Stimulated activated CD8-positive, alpha-beta memory T cell treated with anti-CD3 and anti-CD28 coated beads, Interleukin-15, amount 100 ng/mL, for 1 hour (primary cell): ENCODE data around the gene PLEKHM1.
"Not testable (repeated sequence)": the region's sequence is repeated elsewhere in the genome, so short reads cannot be mapped to it uniquely, and the experiment has no call there.

Experiments used
- DNase-seq: peaks from one replicate; pipeline ENCODE4 v3.0.0-alpha.2; 2020; ENCODE audit warnings: low read depth

PLEKHM1 gene

GRCh38 chr17:45490615-45491433, at the start of gene PLEKHM1:
TSS of gene PLEKHM1 (minus strand) at chr17:45490721. CDS start at chr17:45482484, 8,237 bp downstream.
- DNase-seq = peak; percentile 54

DNA sequence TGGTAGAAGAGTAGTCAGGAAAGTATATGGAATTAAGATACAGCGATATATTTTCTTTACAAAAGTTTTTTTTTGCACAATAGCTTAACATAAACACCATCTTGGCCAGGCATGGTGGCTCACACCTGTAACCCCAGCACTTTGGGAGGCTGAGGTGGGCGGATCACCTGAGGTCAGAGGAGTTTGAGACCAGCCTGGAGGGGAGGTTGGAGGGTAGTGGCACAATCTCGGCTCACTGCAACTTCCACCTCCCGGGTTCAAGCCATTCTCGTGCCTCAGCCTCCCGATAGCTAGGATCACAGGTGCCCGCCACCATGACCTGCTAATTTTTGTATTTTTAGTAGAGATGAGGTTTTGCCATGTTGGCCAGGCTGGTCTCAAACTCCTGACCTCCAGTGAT, 47.6 kb upstream of the PLEKHM1 start:
- not testable (repeated sequence) for DNase-seq

DNA sequence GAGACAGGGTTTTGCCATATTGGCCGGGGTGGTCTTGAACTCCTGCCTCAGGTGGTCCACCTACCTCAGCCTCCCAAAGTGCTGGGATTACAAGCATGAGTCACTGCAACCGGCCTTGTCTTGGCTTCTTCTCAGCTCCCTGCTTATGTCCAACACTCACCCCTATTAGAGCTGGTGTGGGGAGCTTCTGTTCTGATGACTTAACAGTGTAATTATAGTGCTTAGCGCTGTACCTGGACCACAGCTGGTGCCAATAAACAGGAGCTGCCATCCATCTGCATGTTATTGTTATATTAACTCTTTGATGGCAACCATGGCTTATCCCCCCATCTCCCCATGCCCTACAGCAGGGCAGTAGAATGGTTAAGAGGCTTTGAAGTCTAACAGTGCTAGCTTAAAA, 15.6 kb upstream of the PLEKHM1 start:
- not testable (repeated sequence) for DNase-seq

DNA sequence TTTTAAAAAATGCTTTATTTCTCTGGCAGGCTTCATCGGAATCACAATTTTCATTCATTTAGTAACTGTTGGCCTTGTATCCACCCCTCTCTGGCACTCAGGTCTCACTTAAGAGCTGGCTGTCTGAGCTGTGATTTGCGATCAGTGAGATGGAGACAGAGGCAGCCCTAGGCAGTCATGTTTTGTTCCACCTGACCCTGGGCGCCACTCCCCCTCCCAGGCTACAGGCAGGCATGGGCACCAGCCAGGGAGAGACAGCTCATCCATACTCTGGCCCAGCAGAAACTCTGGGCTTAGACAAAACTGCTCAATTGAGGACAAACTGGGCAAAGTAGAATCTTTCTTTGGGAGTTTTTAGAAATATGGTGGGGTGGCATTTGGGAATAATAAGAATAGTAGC, 14.7 kb upstream of the PLEKHM1 start:
- DNase-seq = not testable (repeated sequence)

- not testable (repeated sequence) for DNase-seq
Measured at GRCh38 chr17:45501092-45501707, 10.7 kb upstream of the PLEKHM1 start.

DNA sequence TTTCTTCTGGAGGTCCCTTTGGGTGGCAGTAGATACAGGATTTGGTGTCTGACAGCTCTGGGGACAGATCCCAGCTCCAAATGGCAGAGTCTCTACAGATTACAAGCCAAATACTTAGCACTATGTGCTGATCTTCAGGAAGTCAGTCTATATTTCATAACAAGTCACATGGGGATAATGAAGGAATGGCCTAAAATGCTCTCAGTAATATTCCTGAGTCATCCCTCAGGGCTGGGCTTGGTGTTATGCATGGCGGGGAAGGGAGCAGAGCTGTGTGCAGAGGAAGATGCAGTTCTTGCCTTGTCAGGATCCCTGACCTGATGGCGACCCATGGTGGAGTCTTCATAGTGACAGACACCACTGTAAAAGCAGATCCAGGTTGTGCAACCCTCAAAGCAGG, 10.0 kb upstream of the PLEKHM1 start:
- DNase-seq = not testable (repeated sequence)

DNA sequence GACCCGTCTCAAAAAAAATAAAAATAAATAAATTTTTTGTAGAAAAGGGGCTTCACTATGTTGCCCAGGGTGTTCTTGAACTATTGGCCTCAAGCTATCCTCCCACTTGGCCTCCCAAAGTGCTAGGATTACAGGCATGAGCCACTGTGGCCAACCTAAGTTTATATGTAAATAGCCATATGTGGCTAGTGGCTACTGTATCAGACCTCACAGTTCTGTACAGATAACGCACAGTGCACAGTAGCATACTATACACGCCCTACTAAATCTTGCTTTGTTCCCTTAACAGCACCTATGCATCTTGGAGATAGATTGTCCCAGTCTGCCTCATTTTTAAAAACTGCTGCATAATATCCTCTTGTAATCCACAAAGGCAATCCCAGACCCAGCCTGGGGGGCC, 8.7 kb upstream of the PLEKHM1 start:
- DNase-seq = not testable (repeated sequence)

DNA sequence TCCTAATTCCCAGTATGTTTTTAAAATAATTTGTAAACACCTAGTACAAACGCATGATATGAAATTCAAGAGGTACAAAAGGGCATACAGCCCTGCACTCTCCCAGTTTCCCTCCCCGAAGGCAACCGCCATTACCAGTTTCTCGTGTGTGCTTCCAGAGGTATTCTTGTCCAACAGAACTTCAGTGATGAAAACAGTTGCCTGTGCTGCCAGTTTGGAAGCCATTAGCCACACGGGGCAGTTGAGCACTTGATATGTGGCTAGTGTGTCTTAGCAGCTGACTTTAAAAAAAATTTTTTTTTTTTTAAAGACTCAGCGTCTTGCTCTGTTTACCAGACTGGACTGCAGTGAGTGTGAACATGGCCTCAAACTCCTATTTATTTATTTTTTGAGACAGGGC, 7.9 kb upstream of the PLEKHM1 start:
- DNase-seq = not testable (repeated sequence)

- not testable (repeated sequence) for DNase-seq
Measured at GRCh38 chr17:45497449-45497848, 6.9 kb upstream of the PLEKHM1 start.

- DNase-seq = not testable (repeated sequence)
Measured at GRCh38 chr17:45496507-45496906, 6.0 kb upstream of the PLEKHM1 start.

DNA sequence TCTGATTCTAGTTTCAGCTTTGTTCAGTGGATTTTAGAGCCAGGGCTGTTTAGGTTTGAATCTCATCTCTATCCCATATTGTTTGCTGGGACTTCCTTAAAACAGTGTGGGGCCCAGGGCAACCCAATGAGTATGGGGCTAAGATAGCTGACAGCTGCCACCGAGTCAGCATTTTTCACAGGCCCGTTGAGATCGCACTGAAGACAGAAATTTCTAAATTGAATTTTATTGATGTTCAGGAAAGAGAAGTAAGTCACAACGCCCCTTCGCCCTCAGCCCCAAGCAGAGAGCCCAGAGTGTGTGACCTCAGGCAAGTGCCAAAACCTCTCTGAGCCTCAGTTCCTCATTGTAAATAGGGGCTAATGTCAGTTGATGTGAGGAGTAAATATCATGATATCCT, 4.0 kb upstream of the PLEKHM1 start:
- DNase-seq = not testable (repeated sequence)

DNA sequence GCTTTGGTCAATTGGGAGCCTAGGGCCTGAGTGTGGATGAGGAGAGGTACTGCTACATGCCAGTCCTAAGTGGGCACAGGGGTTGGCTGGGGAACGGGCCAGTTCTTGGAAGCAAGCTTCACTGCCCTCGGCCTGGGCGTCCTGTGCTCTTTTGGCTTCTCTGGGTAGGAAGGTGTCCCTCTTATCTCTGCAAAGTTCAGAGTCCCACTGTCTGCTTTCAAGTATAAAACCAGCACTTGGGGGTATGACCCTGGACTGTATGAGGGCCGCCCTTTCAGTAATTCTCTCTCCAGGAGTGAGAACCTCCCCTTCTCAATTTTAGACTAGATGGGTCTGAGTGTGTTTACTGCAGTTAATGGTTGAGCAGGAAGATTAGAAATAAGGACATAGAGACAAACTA, 1.6 kb upstream of the PLEKHM1 start:
- not testable (repeated sequence) for DNase-seq

DNA sequence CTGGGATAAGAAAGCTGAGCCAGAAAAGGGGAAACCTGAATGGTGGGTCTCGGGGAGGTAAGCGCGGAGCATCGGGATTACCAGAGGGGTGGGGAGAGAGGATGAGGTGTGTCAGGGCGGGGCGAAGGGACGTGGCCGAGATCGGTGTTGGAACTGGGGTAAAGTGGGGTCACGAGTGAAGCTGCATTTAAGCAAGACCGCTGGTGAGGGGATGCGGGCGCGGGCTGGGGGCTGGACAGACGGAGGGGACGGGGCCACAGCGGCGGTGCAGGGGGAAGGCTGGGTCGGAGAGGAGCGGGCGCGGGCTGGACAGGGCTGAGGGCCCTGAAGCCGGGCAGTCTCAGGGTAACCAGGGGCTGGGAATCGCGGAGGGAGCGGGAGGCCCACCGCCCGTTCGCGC, 323 bp downstream of the PLEKHM1 start:
- DNase-seq = not testable (repeated sequence)

- not testable (repeated sequence) for DNase-seq
Measured at GRCh38 chr17:45487704-45488103, 2.8 kb downstream of the PLEKHM1 start.

- not testable (repeated sequence) for DNase-seq
Measured at GRCh38 chr17:45483591-45484216, 6.8 kb downstream of the PLEKHM1 start.

DNA sequence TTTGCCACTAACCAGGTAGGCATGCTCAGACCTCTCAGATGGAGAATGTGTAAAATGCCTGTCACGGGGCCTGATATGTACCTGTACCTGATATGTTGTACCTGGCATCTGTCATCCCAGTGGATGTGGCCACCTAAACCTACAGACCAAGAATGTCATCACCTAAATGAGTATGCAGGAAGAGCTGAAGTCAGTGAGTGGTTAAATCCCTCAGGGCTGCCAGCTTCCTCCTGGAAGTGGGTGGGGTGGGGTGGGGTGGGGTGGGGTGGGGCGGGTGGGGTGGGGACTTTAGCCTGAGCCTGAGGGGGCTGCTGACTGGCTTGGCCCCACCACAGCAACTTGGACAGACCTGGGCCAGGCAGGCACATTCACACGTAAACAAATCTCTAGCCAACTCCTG, 7.3 kb downstream of the PLEKHM1 start:
- DNase-seq = not testable (repeated sequence)

DNA sequence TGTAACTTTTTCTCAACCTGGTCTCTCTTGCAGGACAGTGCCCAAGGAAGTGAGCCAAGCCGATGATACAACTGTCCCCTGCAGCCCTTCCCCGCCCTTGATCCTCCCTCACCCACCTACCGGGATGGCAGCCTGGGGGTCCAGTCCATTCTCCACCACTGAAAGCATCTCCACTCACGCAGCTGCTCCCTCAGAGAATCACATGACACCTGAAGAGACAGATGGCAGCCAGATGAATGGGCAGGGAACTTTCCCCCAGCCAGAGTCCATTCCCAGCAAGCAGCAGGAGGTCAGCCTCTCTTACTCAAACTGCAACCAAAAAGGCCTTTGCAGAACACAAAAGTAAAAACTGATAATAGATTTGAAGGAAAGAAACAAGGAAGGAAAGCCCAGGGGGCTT, 8.2 kb downstream of the PLEKHM1 start:
- not testable (repeated sequence) for DNase-seq

- not testable (repeated sequence) for DNase-seq
Measured at GRCh38 chr17:45475436-45475835, 15.1 kb downstream of the PLEKHM1 start.

DNA sequence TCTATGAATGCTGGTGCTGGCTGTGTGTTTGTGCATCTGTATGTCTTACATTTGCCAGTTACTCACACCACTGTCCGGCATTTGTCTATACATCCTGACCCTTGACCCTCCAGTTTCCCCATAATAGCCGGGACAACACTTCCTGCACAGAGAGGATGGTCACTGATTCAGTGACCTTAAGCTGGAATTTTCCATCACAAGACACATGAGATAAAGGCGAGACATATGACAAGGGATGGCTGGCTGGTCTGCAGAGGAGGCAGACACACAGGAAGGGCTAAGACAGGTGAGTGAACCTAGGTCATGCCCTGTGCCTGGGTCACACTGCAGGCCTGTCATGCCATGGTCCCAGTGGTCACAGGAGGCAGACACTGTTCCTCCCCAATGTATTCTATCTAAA, 18.3 kb downstream of the PLEKHM1 start:
- DNase-seq = not testable (repeated sequence)

GRCh38 chr17:45469204-45469563, 21.3 kb downstream of the PLEKHM1 start:
- not testable (repeated sequence) for DNase-seq

DNA sequence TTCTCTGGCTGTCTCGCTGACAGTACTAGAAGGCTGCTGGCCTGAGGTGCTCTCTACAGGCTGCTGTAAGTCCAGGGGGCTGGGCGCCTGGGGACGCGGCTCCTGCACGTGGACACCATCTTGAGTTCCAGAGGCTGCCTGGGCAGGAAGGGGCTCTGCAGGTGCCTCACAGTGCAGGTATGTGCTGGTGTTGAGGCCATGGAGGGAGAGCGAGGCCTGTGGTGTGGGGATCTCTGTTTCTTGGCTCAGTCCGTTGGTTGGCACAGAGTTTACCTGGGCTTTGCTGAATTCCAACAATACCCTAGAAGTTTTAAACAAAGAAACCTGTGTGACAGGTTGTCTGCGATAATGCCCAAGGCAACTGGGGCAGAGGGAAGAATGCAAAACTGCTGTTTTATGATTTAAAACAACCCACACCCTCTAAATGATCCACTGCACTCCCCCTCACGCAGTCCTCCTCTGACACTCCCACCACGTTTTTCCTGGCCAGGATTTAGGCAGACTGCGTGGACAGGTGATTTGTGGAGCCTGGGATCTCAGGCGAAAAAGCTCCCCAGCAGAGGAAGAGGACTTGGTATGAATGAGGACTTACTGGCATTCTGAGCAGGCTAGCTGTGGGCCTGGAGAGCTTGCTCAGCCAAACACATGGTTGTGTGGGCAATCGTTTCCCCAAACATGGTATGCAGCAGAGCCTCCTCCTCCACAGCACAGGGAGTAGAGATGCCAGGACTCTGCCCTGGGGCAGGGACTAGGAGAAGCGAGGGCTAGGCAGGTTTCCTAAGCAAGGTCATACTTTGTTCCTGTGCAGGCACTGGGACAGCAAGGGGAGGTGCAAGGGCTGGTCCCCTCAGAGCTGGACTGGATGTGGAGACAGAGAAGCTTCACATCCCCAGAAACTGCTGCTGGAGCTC, 22.0 kb downstream of the PLEKHM1 start:
- DNase-seq = not testable (repeated sequence)
